H9 (cell line): Measurements from ENCODE around the gene MAPKAPK2. TPM values are rescaled to one million over a fixed set of nuclear protein-coding genes. Genes with fewer than 3 reads are reported as not detected.

Experiments
- DNase-seq: peaks from one replicate; pipeline ENCODE4 v3.0.0-alpha.2; 2017
- H2AFZ ChIP-seq: one replicate; pipeline ENCODE4 v1.6.1; 2013; ENCODE audit warnings: mild to moderate bottlenecking, low read length, control low read depth, moderate library complexity
- H2AK5ac ChIP-seq: 2 replicates; pipeline ENCODE4 v1.6.1; 2013; ENCODE audit warnings: low read length, control low read depth, mixed read lengths; ENCODE audit not compliant: insufficient read length
- H2BK120ac ChIP-seq: one replicate; pipeline ENCODE4 v1.6.1; 2013; ENCODE audit warnings: low read depth, mild to moderate bottlenecking, low read length, control low read depth, inconsistent platforms; ENCODE audit not compliant: poor library complexity, severe bottlenecking
- H2BK12ac ChIP-seq: 2 replicates; pipeline ENCODE4 v1.6.1; 2013; ENCODE audit warnings: low read length, control low read depth, mixed read lengths, low read depth; ENCODE audit not compliant: insufficient read length
- H2BK15ac ChIP-seq: 2 replicates; pipeline ENCODE4 v1.6.1; 2013; ENCODE audit warnings: low read depth, low read length, control low read depth
- H2BK20ac ChIP-seq: one replicate; pipeline ENCODE4 v1.6.1; 2013; ENCODE audit warnings: low read depth, mild to moderate bottlenecking, low read length, control low read depth, inconsistent platforms; ENCODE audit not compliant: poor library complexity, severe bottlenecking
- H2BK5ac ChIP-seq: 2 replicates; pipeline ENCODE4 v1.6.1; 2013; ENCODE audit warnings: low read length, control low read depth, mixed read lengths; ENCODE audit not compliant: insufficient read length
- H3K14ac ChIP-seq: 2 replicates; pipeline ENCODE4 v1.6.1; 2013; ENCODE audit warnings: low read length, control low read depth; ENCODE audit not compliant: insufficient read depth
- H3K18ac ChIP-seq: 2 replicates; pipeline ENCODE4 v1.6.1; 2013; ENCODE audit warnings: low read depth, mild to moderate bottlenecking, mixed read lengths, low read length, control low read depth; ENCODE audit not compliant: insufficient read length
- H3K23ac ChIP-seq: 2 replicates; pipeline ENCODE4 v1.6.1; 2013; ENCODE audit warnings: low read length, control low read depth, mixed read lengths, low read depth; ENCODE audit not compliant: insufficient read length
- H3K23me2 ChIP-seq: 2 replicates; pipeline ENCODE4 v1.6.1; 2013; ENCODE audit warnings: low read depth, mild to moderate bottlenecking, mixed read lengths, low read length, control low read depth; ENCODE audit not compliant: insufficient read length, poor library complexity, severe bottlenecking
- H3K27ac ChIP-seq: 2 replicates; pipeline ENCODE4 v1.5.1; 2013; ENCODE audit warnings: low read length, control low read depth, mixed read lengths, low read depth; ENCODE audit not compliant: insufficient read length
- H3K27me3 ChIP-seq: 2 replicates; pipeline ENCODE4 v1.6.1; 2013; ENCODE audit warnings: low read length, control low read depth, inconsistent platforms; ENCODE audit not compliant: insufficient read depth
- H3K4ac ChIP-seq: 2 replicates; pipeline ENCODE4 v1.6.1; 2013; ENCODE audit warnings: low read depth, mild to moderate bottlenecking, control low read depth, inconsistent platforms, low read length, moderate library complexity
- H3K4me1 ChIP-seq: 2 replicates; pipeline ENCODE4 v1.6.1; 2013; ENCODE audit warnings: low read length, control low read depth, inconsistent platforms; ENCODE audit not compliant: insufficient read depth
- H3K4me2 ChIP-seq: 2 replicates; pipeline ENCODE4 v1.6.1; 2013; ENCODE audit warnings: low read length, control low read depth, mixed read lengths; ENCODE audit not compliant: insufficient read length, insufficient read depth
- H3K56ac ChIP-seq: 2 replicates; pipeline ENCODE4 v1.6.1; 2013; ENCODE audit warnings: low read depth, mild to moderate bottlenecking, mixed read lengths, low read length, control low read depth; ENCODE audit not compliant: insufficient read length
- H3K79me1 ChIP-seq: 2 replicates; pipeline ENCODE4 v1.6.1; 2013; ENCODE audit warnings: low read depth, mild to moderate bottlenecking, moderate library complexity, low read length, control low read depth, inconsistent platforms; ENCODE audit not compliant: insufficient read depth, poor library complexity, severe bottlenecking
- H3K79me2 ChIP-seq: 2 replicates; pipeline ENCODE4 v1.6.1; 2013; ENCODE audit warnings: low read length, control low read depth, inconsistent platforms; ENCODE audit not compliant: insufficient read depth
- H3K9ac ChIP-seq: 2 replicates; pipeline ENCODE4 v1.6.1; 2013; ENCODE audit warnings: low read length, control low read depth, mixed read lengths; ENCODE audit not compliant: insufficient read length; ENCODE audit errors: extremely low read depth
- H3K9me3 ChIP-seq: one replicate; pipeline ENCODE4 v1.6.1; 2013; ENCODE audit warnings: low read depth, low read length, inconsistent platforms; ENCODE audit not compliant: control insufficient read depth
- H3T11ph ChIP-seq: one replicate; pipeline ENCODE4 v1.6.1; 2013; ENCODE audit warnings: mild to moderate bottlenecking, low read length, control low read depth, inconsistent platforms
- H4K20me1 ChIP-seq: one replicate; pipeline ENCODE4 v1.6.1; 2013; ENCODE audit not compliant: control insufficient read depth, insufficient read length, insufficient read depth
- H4K5ac ChIP-seq: 2 replicates; pipeline ENCODE4 v1.6.1; 2013; ENCODE audit warnings: low read depth, mild to moderate bottlenecking, mixed read lengths, low read length, control low read depth; ENCODE audit not compliant: insufficient read length
- H4K8ac ChIP-seq: replicated peaks from 2 replicates; pipeline ENCODE4 v1.6.1; 2013; ENCODE audit warnings: low read length, control low read depth, mixed read lengths, low read depth; ENCODE audit not compliant: insufficient read length
- H4K91ac ChIP-seq: 2 replicates; pipeline ENCODE4 v1.6.1; 2013; ENCODE audit warnings: low read depth, mild to moderate bottlenecking, moderate library complexity, mixed read lengths, low read length, control low read depth; ENCODE audit not compliant: insufficient read length
- H3K27ac Mint-ChIP-seq, 3 experiments: 2 replicates in 2 of 3; 3 replicates in 1 of 3; pipeline ENCODE4 v1.8.0; 2020 to 2021; ENCODE audit warnings: mixed read lengths in 3 of 3, mild to moderate bottlenecking in 1 of 3, moderate library complexity in 1 of 3
- H3K27me3 Mint-ChIP-seq: 2 replicates; pipeline ENCODE4 v1.8.0; 2021; ENCODE audit warnings: low read depth, mild to moderate bottlenecking, moderate library complexity, mixed read lengths
- H3K36me3 Mint-ChIP-seq, 3 experiments: 2 replicates in 2 of 3; 3 replicates in 1 of 3; pipeline ENCODE4 v1.8.0; 2020 to 2021; ENCODE audit warnings: low read depth in 3 of 3, mixed read lengths in 3 of 3; ENCODE audit not compliant: insufficient read depth in 1 of 3
- H3K4me1 Mint-ChIP-seq, 2 experiments: 2 replicates each; pipeline ENCODE4 v1.8.0; 2020; ENCODE audit warnings: mixed read lengths in 2 of 2
- H3K4me3 Mint-ChIP-seq, 2 experiments: 2 replicates in 1 of 2; 3 replicates in 1 of 2; pipeline ENCODE4 v1.8.0; 2020 to 2021; ENCODE audit warnings: mild to moderate bottlenecking in 2 of 2, mixed read lengths in 2 of 2, moderate library complexity in 1 of 2
- H3K9me3 Mint-ChIP-seq, 2 experiments: 2 replicates in 1 of 2; 3 replicates in 1 of 2; pipeline ENCODE4 v1.8.0; 2020; ENCODE audit warnings: mild to moderate bottlenecking in 2 of 2, mixed read lengths in 2 of 2, moderate library complexity in 1 of 2
- WGBS: extraction: QIAGEN DNeasy Blood & Tissue Kit; methylation state at CpG from one replicate; pipeline ENCODE4 v1.1.7; 2013; ENCODE audit warnings: missing lambda C conversion rate, low lambda C conversion rate, mixed read lengths; ENCODE audit not compliant: insufficient read length; ENCODE audit errors: extremely low coverage; 5-methylcytosine and 5-hydroxymethylcytosine counted together
- total RNA-seq: library from RNA; stranded (reverse); gene quantifications from 2 replicates; pipeline ENCODE4 v1.2.1, GENCODE V29; 2021
- TF ChIP-seq, protein P1 (sequence below): fragments of 200-600 bp; sonication (generic); conservative IDR thresholded peaks from 3 replicates; pipeline ENCODE4 v1.8.0; 2021; ENCODE audit warnings: antibody characterized with exemption, mild to moderate bottlenecking

Gene MAPKAPK2
- total RNA-seq, 1 experiment from 2014 or later = 50.1 TPM

DNA sequence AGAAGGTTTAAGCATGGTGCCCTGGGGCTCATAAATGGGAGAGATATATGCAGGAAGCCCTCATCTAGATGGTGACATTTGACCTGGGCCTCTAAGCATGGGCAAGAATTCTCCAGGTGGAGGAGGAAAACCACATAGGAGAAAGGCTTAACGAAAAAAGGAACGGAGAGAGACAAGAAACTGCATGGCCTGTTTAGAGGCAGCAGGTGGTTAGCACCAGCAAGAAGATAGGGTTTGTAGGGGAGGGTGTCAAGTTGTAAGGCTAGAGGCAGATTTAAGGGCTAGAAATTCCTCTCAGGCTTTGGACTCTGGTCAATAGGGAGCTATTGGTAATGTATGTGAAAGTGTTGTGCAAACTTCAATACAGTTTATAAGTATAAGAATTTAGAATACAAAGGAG, 8.2 kb upstream of the MAPKAPK2 start:
- no peaks in the 10 kb centered on the region for H3K36me3 Mint-ChIP-seq
- Histone ChIP-seq H3K14ac (no peak overlapping the region), H4K91ac (no peak overlapping the region), H3K4me2 (no peak overlapping the region), H3K27ac (no peak overlapping the region), H3T11ph (no peak overlapping the region), H4K8ac (no peak overlapping the region), H2BK5ac (no peak overlapping the region), H2BK15ac (no peak overlapping the region), H3K79me1 (no peaks in the 10 kb centered on the region), H3K79me2 (no peaks in the 10 kb centered on the region), H4K5ac (no peak overlapping the region), H3K4ac (no peak overlapping the region), H4K20me1 (no peaks in the 10 kb centered on the region), H3K9me3 (no peaks in the 10 kb centered on the region), H2BK20ac (no peak overlapping the region), H3K9ac (no peak overlapping the region), H3K4me1 (peaks cover 6% of the 10 kb centered on the region; the same call in 1 of the 2 replicates), H2AK5ac (no peak overlapping the region), H2AFZ (no peak overlapping the region), H3K27me3 (no peaks in the 10 kb centered on the region; the same call in 1 of the 2 replicates), H3K18ac (no peak overlapping the region), H3K23me2 (no peaks in the 10 kb centered on the region), H3K23ac (no peak overlapping the region), H2BK12ac (no peak overlapping the region), H2BK120ac (no peak overlapping the region), H3K56ac (no peak overlapping the region)
- peaks cover 3% of the 10 kb centered on the region in 2 experiments for H3K4me1 Mint-ChIP-seq
- no peak for DNase-seq
- H3K9me3 Mint-ChIP-seq = no peaks in the 10 kb centered on the region
- TF ChIP-seq, protein P1, sequence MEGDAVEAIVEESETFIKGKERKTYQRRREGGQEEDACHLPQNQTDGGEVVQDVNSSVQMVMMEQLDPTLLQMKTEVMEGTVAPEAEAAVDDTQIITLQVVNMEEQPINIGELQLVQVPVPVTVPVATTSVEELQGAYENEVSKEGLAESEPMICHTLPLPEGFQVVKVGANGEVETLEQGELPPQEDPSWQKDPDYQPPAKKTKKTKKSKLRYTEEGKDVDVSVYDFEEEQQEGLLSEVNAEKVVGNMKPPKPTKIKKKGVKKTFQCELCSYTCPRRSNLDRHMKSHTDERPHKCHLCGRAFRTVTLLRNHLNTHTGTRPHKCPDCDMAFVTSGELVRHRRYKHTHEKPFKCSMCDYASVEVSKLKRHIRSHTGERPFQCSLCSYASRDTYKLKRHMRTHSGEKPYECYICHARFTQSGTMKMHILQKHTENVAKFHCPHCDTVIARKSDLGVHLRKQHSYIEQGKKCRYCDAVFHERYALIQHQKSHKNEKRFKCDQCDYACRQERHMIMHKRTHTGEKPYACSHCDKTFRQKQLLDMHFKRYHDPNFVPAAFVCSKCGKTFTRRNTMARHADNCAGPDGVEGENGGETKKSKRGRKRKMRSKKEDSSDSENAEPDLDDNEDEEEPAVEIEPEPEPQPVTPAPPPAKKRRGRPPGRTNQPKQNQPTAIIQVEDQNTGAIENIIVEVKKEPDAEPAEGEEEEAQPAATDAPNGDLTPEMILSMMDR = no peak
- H3K27me3 Mint-ChIP-seq = peaks cover 32% of the 10 kb centered on the region
- no peak overlapping the region for H3K4me3 Mint-ChIP-seq
- no CpG with 5 or more reads among the region's 2 CpGs for WGBS
- H3K27ac Mint-ChIP-seq = no peak overlapping the region
